Effector memory CD8-positive, alpha-beta T cell (primary cell): ENCODE data around the gene RRAS2.
"Not testable (repeated sequence)": the region's sequence is repeated elsewhere in the genome, so short reads cannot be mapped to it uniquely, and the experiment has no call there.

Experiments
- ATAC-seq: fragments of 150-1000 bp; cut with Tn5 transposase; replicated peaks from 2 replicates; pipeline ENCODE4 v1.10.0; 2021; ENCODE audit warnings: mild to moderate bottlenecking, moderate library complexity
- DNase-seq, 3 experiments: peaks; one replicate each; pipeline ENCODE4 v3.0.0; 2021
- H3K27ac Mint-ChIP-seq, 2 donors: one replicate each; pipeline ENCODE4 v1.8.0; 2022; ENCODE audit warnings: mild to moderate bottlenecking in 2 of 2, mixed read lengths in 2 of 2, moderate library complexity in 2 of 2
- H3K27me3 Mint-ChIP-seq, 2 donors: one replicate each; pipeline ENCODE4 v1.8.0; 2022; ENCODE audit warnings: mixed read lengths in 2 of 2
- H3K36me3 Mint-ChIP-seq: one replicate; pipeline ENCODE4 v1.8.0; 2022; ENCODE audit warnings: mild to moderate bottlenecking, moderate library complexity, mixed read lengths; ENCODE audit not compliant: insufficient read depth
- H3K4me1 Mint-ChIP-seq, 2 donors: one replicate each; pipeline ENCODE4 v1.8.0; 2022; ENCODE audit warnings: low read depth in 2 of 2, mixed read lengths in 2 of 2
- H3K4me3 Mint-ChIP-seq, 2 donors: one replicate each; pipeline ENCODE4 v1.8.0; 2022; ENCODE audit warnings: mild to moderate bottlenecking in 2 of 2, mixed read lengths in 2 of 2, moderate library complexity in 2 of 2
- H3K9me3 Mint-ChIP-seq, 2 donors: one replicate each; pipeline ENCODE4 v1.8.0; 2022; ENCODE audit warnings: mixed read lengths in 2 of 2
- total RNA-seq, 9 experiments: gene quantifications; one replicate each; lab custom pipeline; 2026; lab: John Stamatoyannopoulos, UW

RRAS2 gene
- 16.0 to 61.3 (median 31.2) reads per million in 9 experiments for total RNA-seq

DNA sequence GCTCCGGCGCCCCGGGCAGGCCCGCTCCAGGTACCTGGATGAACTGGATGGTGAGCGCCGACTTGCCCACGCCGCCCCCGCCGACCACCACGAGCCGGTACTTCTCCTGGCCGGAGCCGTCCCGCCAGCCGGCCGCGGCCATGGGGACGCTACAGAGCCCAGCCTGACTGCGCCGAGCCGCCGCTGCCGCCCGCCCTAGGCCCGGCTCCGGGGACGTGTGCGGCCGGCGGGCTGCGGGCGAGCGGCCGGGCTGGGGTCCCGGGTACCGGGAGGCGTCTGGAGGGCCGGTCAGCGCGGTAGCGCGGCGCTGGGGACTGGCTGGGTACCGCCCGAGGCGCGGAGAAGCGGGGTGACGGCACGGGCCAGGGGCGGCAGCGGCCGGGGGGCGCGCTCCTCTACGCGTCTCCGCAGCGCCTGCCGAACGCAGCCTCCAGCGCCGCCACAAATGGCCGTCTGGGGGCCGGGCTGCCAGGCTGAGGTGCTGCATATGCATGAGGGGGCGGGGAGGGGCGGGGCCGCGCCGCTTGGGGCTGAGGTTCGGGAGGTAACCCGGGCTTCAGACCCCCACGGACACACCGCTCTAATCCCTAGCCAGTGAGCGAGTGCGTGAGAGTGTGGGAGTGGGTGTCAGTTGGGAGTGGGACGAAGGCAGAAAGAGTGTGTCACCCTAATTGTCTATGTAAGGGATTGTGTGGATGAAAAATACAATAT, at the start of gene RRAS2:
Gene RRAS2 (minus strand): TSS at position 455 of the 711 bp plus-strand sequence. CDS start 313 bp downstream, at position 142.
- DNase-seq: peak; percentile 67 to 72 (median 70)
- peak within 1 kb of the TSS; percentile 91 to 98 for H3K27ac Mint-ChIP-seq
- H3K36me3 Mint-ChIP-seq: peaks cover 15% of the 10 kb centered on the region
- H3K27me3 Mint-ChIP-seq: no peaks in the 10 kb centered on the region
- peak; percentile 88 for ATAC-seq
- peaks cover 35 to 37% of the 10 kb centered on the region in 2 donors for H3K4me1 Mint-ChIP-seq
- peak within 1 kb of the TSS; percentile 96 to 97 for H3K4me3 Mint-ChIP-seq
- H3K9me3 Mint-ChIP-seq: no peaks in the 10 kb centered on the region

- Mint-ChIP-seq H3K27ac (no peak overlapping the region), H3K36me3 (no peaks in the 10 kb centered on the region), H3K9me3 (no peaks in the 10 kb centered on the region), H3K4me1 (peaks cover 10 to 21% of the 10 kb centered on the region in 2 donors), H3K4me3 (no peak overlapping the region), H3K27me3 (no peaks in the 10 kb centered on the region)
- ATAC-seq (no peak), DNase-seq (no peak)
Observed at GRCh38 chr11:14408612-14409011, 49.6 kb upstream of the RRAS2 start.

DNA sequence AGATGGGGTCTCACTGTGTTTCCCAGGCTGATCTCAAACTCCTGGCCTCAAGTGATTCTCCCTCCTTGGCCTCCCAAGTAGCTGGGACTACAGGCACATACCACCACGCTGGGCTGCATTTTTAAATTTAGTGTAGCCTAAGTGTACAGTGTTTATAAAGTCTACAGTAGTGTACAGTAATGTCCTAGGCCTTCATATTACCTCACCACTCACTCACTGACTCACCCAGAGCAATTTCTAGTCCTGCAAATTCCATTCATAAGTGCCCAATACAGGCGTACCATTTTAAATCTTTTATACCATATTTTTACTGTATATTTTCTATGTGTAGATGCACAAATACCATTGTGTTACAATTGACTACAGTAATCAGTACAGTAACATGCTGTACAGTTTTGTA, 47.1 kb upstream of the RRAS2 start:
- not testable (repeated sequence) for H3K9me3 Mint-ChIP-seq, H3K4me3 Mint-ChIP-seq, H3K36me3 Mint-ChIP-seq, H3K27me3 Mint-ChIP-seq, DNase-seq, ATAC-seq, H3K27ac Mint-ChIP-seq
- H3K4me1 Mint-ChIP-seq: peaks cover 6 to 12% of the 10 kb centered on the region in 2 donors

GRCh38 chr11:14403528-14403927, 44.5 kb upstream of the RRAS2 start:
- H3K4me3 Mint-ChIP-seq, DNase-seq, ATAC-seq, H3K36me3 Mint-ChIP-seq, H3K27me3 Mint-ChIP-seq, H3K4me1 Mint-ChIP-seq, H3K9me3 Mint-ChIP-seq, H3K27ac Mint-ChIP-seq: not testable (repeated sequence)

- ATAC-seq (no peak), DNase-seq (no peak)
- Mint-ChIP-seq H3K27ac (no peak overlapping the region), H3K36me3 (no peaks in the 10 kb centered on the region), H3K27me3 (no peaks in the 10 kb centered on the region), H3K4me1 (peaks cover under 1 to 3% of the 10 kb centered on the region in 2 donors), H3K9me3 (no peaks in the 10 kb centered on the region), H3K4me3 (no peak overlapping the region)
Observed at GRCh38 chr11:14399087-14399486, 40.1 kb upstream of the RRAS2 start.

DNA sequence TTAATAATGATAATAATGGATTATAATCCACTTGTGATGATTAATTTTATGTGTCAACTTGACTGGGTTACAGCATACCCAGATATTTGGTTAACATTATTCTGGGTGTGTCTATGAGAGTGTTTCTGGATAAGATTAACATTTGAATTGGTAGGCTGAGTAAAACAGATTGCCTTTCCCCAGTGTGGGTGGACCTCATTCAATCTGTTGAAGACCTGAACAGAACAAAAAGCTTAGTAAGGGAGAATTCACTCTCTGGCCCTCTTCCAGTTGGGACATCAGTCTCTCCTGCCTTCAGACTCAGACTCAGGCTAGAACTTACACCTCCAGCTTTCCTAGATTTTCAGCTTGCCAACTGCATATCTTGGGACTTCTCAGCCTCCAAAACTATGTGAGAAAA, 37.3 kb upstream of the RRAS2 start:
- ATAC-seq: no peak
- Mint-ChIP-seq H3K4me3 (no peak overlapping the region), H3K27ac (no peak overlapping the region), H3K9me3 (no peaks in the 10 kb centered on the region), H3K27me3 (no peaks in the 10 kb centered on the region), H3K4me1 (peaks cover 5 to 7% of the 10 kb centered on the region in 2 donors), H3K36me3 (peaks cover under 1% of the 10 kb centered on the region)
- DNase-seq: no peak

DNA sequence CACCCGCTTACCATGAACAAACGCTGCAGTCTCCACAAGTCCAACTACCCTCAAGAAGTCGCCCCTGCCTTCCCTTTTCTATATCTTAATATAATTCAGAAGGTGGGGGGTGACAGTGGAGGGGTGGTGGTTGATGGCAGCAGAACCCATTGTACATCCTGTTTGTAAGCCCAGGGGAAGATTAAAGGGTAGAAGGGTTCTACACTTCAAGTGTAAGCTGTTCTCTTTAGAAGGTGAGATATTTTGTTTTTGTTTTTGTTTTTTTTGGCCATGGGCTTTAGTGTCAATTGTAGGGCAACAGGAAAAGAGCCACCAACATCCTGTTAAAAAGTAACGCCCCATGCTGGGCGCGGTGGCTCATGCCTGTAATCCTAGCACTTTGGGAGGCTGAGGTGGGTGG, 34.9 kb upstream of the RRAS2 start:
- Mint-ChIP-seq H3K27ac (peak overlapping the region in 1 of 2 donors; percentile 73), H3K9me3 (no peaks in the 10 kb centered on the region), H3K36me3 (peaks cover 3% of the 10 kb centered on the region), H3K27me3 (no peaks in the 10 kb centered on the region), H3K4me1 (peaks cover 5 to 7% of the 10 kb centered on the region in 2 donors), H3K4me3 (peak overlapping the region; percentile 15 to 69)
- DNase-seq (peak; percentile 6 to 25 (median 20)), ATAC-seq (peak; percentile 97)

DNA sequence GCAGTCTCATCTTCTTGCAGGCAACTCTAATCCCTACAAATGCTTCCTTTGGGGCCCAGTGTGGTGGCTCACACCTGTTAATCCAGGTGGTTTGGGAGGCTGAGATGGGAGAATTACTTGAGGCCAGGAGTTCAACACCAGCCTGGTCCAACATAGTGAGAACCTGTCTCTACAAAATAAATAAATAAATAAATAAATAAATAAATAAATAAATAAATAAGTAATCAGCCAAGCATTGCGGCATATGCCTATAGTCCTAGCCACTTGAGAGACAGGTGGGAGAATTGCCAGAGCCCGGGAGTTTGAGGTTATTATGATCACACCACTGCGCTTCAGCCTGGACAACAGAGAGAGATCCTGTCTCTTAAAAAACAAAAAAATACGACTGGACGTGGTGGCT, 34.1 kb upstream of the RRAS2 start:
- Mint-ChIP-seq H3K4me1 (peaks cover 5 to 7% of the 10 kb centered on the region in 2 donors), H3K9me3 (no peaks in the 10 kb centered on the region), H3K27me3 (no peaks in the 10 kb centered on the region), H3K27ac (no peak overlapping the region), H3K36me3 (peaks cover 3% of the 10 kb centered on the region), H3K4me3 (no peak overlapping the region)
- DNase-seq (no peak), ATAC-seq (no peak)

- DNase-seq (no peak), ATAC-seq (no peak)
- Mint-ChIP-seq H3K27ac (no peak overlapping the region), H3K9me3 (no peaks in the 10 kb centered on the region), H3K4me1 (peaks cover 5 to 12% of the 10 kb centered on the region in 2 donors), H3K36me3 (peaks cover 3% of the 10 kb centered on the region), H3K4me3 (no peak overlapping the region), H3K27me3 (no peaks in the 10 kb centered on the region)
Observed at GRCh38 chr11:14390669-14391068, 31.7 kb upstream of the RRAS2 start.

GRCh38 chr11:14388352-14388751, 29.4 kb upstream of the RRAS2 start:
- peaks cover 6% of the 10 kb centered on the region for H3K36me3 Mint-ChIP-seq
- no peak for DNase-seq

GRCh38 chr11:14386895-14387480, 28.0 kb upstream of the RRAS2 start:
- no peaks in the 10 kb centered on the region for H3K9me3 Mint-ChIP-seq
- no peak overlapping the region for H3K4me3 Mint-ChIP-seq
- H3K36me3 Mint-ChIP-seq: peaks cover 6% of the 10 kb centered on the region
- ATAC-seq: no peak
- no peaks in the 10 kb centered on the region for H3K27me3 Mint-ChIP-seq
- H3K4me1 Mint-ChIP-seq: peaks cover 0 to 5% of the 10 kb centered on the region in 2 donors
- H3K27ac Mint-ChIP-seq: peak overlapping the region in 1 of 2 donors; percentile 62
- DNase-seq: no peak

More at GRCh38 chr11:14388352-14388751, 29.4 kb upstream of the RRAS2 start:
- H3K4me3 Mint-ChIP-seq: no peak overlapping the region
- H3K4me1 Mint-ChIP-seq: peaks cover 0 to 5% of the 10 kb centered on the region in 2 donors
- no peaks in the 10 kb centered on the region for H3K27me3 Mint-ChIP-seq
- ATAC-seq: no peak
- no peak overlapping the region for H3K27ac Mint-ChIP-seq
- no peaks in the 10 kb centered on the region for H3K9me3 Mint-ChIP-seq

GRCh38 chr11:14386081-14386480, 27.1 kb upstream of the RRAS2 start:
- H3K27ac Mint-ChIP-seq: no peak overlapping the region
- no peaks in the 10 kb centered on the region for H3K27me3 Mint-ChIP-seq
- H3K36me3 Mint-ChIP-seq: peaks cover 3% of the 10 kb centered on the region
- H3K4me1 Mint-ChIP-seq: peaks cover 5 to 8% of the 10 kb centered on the region in 2 donors
- H3K4me3 Mint-ChIP-seq: no peak overlapping the region
- ATAC-seq (no peak), DNase-seq (no peak)
- H3K9me3 Mint-ChIP-seq: no peaks in the 10 kb centered on the region

DNA sequence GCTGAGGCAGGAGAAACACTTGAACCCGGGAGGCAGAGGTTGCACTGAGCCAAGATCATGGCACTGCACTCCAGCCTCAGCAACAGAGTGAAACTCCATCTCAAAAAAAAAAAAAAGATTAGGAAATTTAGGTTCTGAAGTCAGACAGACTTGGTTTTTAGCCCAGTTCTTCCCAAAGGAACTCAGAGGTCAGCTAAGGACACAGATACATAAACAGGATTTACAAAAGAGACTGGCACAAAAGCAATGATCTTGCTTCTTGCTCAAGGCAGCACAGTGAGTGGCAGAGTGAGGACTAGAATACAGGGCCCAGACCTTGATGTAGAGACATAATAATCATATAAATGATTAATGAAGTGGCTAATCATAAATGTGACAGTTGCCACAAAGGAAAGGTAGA, 25.4 kb upstream of the RRAS2 start:
- ATAC-seq: no peak
- Mint-ChIP-seq H3K36me3 (peaks cover 3% of the 10 kb centered on the region), H3K27ac (no peak overlapping the region), H3K9me3 (no peaks in the 10 kb centered on the region), H3K4me1 (peaks cover 5 to 10% of the 10 kb centered on the region in 2 donors), H3K27me3 (no peaks in the 10 kb centered on the region), H3K4me3 (no peak overlapping the region)
- no peak for DNase-seq

DNA sequence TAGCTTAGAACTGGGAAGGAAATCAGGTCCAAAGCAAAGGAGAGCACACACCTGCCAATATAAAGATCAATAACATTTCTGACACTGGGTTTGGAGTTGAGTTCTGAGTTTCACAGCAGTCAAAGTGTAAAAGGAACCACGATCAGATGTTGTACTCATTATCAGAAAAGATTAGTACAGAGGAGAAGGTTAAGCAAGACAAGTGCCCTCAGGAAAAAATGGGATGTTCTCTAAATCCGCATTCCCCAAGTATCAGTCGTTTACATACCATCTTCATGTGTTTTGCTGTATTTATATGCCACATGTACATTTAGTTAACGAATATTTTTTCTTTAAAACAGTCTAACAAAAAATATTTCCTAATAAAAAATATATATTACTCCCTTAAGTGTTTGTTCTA, 23.0 kb upstream of the RRAS2 start:
- Mint-ChIP-seq H3K4me1 (peaks cover 5 to 9% of the 10 kb centered on the region in 2 donors), H3K36me3 (peaks cover 3% of the 10 kb centered on the region), H3K4me3 (peak overlapping the region; percentile 79 to 85), H3K9me3 (no peaks in the 10 kb centered on the region), H3K27ac (no peak overlapping the region), H3K27me3 (no peaks in the 10 kb centered on the region)
- no peak for ATAC-seq
- DNase-seq: no peak
